Activated naive CD4-positive, alpha-beta T cell treated with anti-CD3 and anti-CD28 coated beads for 36 hours (primary cell): Measurements from ENCODE around the gene NELL1. TPM values are rescaled to one million over a fixed set of nuclear protein-coding genes. Genes with fewer than 3 reads are reported as not detected.
"Not testable (repeated sequence)": the region's sequence is repeated elsewhere in the genome, so short reads cannot be mapped to it uniquely, and the experiment has no call there.

Experiments
- CTCF ChIA-PET: fragments of 350-600 bp; sonication (Branson Sonifier 250); formaldehyde crosslinking; loops from one replicate; lab custom pipeline; 2021; ENCODE audit warnings: antibody characterized with exemption; lab: Charles Lee
- DNase-seq: peaks from one replicate; pipeline ENCODE4 v3.0.0-alpha.2; 2020
- H3K27ac Mint-ChIP-seq: one replicate; pipeline ENCODE4 v1.8.0; 2021; ENCODE audit warnings: mild to moderate bottlenecking, mixed read lengths
- H3K27me3 Mint-ChIP-seq: one replicate; pipeline ENCODE4 v1.8.0; 2021; ENCODE audit warnings: low read depth, mixed read lengths
- H3K36me3 Mint-ChIP-seq: one replicate; pipeline ENCODE4 v1.8.0; 2021; ENCODE audit warnings: low read depth, mixed read lengths
- H3K4me1 Mint-ChIP-seq: one replicate; pipeline ENCODE4 v1.8.0; 2021; ENCODE audit warnings: low read depth, mixed read lengths
- H3K4me3 Mint-ChIP-seq: one replicate; pipeline ENCODE4 v1.8.0; 2021; ENCODE audit warnings: mild to moderate bottlenecking, moderate library complexity, mixed read lengths
- H3K9me3 Mint-ChIP-seq: one replicate; pipeline ENCODE4 v1.8.0; 2021; ENCODE audit warnings: mixed read lengths
- intact Hi-C: fragments of 100-400 bp; cut with micrococcal nuclease; formaldehyde crosslinking; loops from one replicate; pipeline ENCODE4 v1.15.1; 2023
- total RNA-seq, 2 experiments: library from RNA; stranded (reverse); gene quantifications; one replicate each; pipeline ENCODE4 v1.2.3, GENCODE V29; 2021

The NELL1 gene
- total RNA-seq, 2 experiments from 2014 or later: not detected

DNA sequence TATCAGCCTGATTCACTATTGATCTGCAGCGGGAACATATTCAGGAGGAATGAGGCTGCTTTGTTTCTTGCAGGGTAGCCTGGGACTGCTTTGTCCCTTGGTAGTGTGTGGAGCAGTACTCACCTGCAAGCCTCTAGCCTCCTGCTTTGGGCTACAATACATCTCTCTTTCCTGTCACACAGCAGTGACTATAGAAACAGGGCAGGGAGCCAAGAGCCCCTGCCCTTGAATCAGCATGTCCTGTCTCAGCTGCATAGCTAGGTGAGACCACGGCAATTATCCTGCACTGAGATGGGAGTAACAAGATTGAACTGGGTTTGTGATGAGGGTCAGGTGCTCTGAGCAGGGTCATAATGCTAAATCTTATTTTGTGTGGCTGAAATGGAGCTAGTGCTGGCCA is 191.9 kb downstream of the NELL1 start:
- Mint-ChIP-seq H3K27ac (no peak overlapping the region), H3K36me3 (no peaks in the 10 kb centered on the region), H3K4me3 (no peak overlapping the region), H3K27me3 (no peaks in the 10 kb centered on the region), H3K4me1 (no peaks in the 10 kb centered on the region), H3K9me3 (peaks cover 2% of the 10 kb centered on the region)
- intact Hi-C loops: no loop called here
- CTCF ChIA-PET: no interaction called here
- DNase-seq: no peak

DNA sequence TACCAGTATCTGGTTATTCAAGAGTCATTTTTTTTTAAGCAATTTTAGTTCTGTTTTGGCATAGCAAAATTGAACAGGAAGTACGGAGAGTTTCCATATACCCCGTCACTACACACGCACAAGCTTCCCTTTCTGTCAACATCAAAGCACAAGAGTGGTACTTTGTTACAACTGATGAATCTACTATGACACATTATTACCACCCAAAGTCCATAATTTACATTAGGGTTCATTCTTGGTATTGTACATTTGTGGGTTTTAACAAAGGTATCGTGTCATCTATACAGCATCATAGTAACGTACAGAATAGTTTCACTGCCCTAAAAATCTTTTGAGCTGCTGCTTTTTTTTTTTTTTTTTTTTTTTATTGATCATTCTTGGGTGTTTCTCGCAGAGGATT is 192.9 kb downstream of the NELL1 start:
- H3K27ac Mint-ChIP-seq, DNase-seq, H3K4me1 Mint-ChIP-seq, H3K9me3 Mint-ChIP-seq, intact Hi-C loops, H3K4me3 Mint-ChIP-seq, H3K27me3 Mint-ChIP-seq, CTCF ChIA-PET, H3K36me3 Mint-ChIP-seq: not testable (repeated sequence)

DNA sequence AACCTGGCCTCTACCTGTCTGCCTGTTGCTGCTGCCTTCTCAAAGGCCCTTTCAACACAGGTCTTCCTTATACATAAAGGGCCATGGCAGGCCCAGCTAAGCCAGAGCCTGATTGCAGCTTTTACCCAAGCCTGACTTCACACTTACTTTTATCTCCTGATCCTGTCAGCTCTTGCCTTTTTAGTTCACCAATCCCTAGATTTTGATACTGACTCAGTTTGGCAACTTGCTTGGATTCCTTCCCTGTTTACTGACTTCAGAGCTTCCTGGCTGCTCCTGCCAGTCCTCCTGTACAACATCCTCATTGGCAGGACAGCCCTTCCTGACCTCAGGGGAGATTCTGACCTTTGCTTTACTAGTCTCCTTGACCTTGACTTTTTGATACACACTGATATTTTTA is 195.2 kb downstream of the NELL1 start:
- Mint-ChIP-seq H3K4me1 (no peaks in the 10 kb centered on the region), H3K27me3 (no peaks in the 10 kb centered on the region), H3K9me3 (peaks cover 2% of the 10 kb centered on the region), H3K27ac (no peak overlapping the region), H3K4me3 (no peak overlapping the region), H3K36me3 (no peaks in the 10 kb centered on the region)
- intact Hi-C loops: no loop called here
- CTCF ChIA-PET: interaction anchor here (0.6 kb wide), 1 partner anchor 189 kb away, joined by 3 read pairs; no protein-coding TSS in a partner anchor
- DNase-seq: no peak

DNA sequence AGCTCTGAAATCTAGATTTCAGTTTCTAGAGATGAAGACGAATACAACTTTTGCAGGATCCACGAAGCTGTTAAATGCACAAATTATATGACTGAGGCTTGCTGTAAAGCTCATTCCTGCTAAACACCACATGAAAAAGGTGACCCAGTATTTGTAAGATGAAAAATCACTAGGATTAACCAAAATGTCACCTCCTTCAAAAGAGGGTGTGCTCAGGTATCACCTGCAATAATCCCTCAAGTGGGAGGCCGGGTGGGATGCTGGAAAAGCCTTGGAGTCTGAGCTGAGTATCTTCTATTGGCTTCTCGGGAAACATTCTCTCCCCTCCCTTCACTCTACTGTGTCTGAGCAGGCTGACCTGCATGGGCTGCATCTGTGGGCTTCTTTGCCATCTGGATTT is 195.8 kb downstream of the NELL1 start:
- DNase-seq: no peak
- peaks cover 2% of the 10 kb centered on the region for H3K9me3 Mint-ChIP-seq
- intact Hi-C loops: no loop called here
- CTCF ChIA-PET: interaction anchor here (0.6 kb wide), 1 partner anchor 190 kb away, joined by 3 read pairs; no protein-coding TSS in a partner anchor
- no peaks in the 10 kb centered on the region for H3K27me3 Mint-ChIP-seq
- H3K4me1 Mint-ChIP-seq: no peaks in the 10 kb centered on the region
- no peak overlapping the region for H3K27ac Mint-ChIP-seq
- H3K36me3 Mint-ChIP-seq: no peaks in the 10 kb centered on the region
- no peak overlapping the region for H3K4me3 Mint-ChIP-seq

DNA sequence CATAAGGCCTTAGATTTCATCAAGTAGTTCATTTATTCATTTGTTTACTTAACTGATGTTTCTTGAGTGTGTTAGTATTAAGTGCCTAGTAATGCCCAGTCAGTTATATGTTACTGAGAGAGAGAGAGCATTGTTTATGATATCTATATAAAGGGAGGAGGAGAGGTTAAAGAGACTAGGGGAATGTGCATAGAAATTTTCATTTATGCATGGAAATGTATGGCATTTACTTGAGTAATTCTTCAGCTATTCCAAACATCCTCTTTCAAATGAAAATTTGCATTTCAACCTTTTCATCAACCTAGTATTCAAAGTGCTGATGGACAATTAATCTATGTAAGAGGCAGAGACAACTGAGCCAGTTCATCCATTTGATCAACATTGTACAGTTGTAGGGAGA is 199.7 kb downstream of the NELL1 start:
- CTCF ChIA-PET: no interaction called here
- Mint-ChIP-seq H3K4me1 (no peaks in the 10 kb centered on the region), H3K4me3 (no peak overlapping the region), H3K27me3 (no peaks in the 10 kb centered on the region), H3K9me3 (peaks cover 2% of the 10 kb centered on the region), H3K27ac (no peak overlapping the region), H3K36me3 (no peaks in the 10 kb centered on the region)
- intact Hi-C loops: no loop called here
- DNase-seq: no peak

DNA sequence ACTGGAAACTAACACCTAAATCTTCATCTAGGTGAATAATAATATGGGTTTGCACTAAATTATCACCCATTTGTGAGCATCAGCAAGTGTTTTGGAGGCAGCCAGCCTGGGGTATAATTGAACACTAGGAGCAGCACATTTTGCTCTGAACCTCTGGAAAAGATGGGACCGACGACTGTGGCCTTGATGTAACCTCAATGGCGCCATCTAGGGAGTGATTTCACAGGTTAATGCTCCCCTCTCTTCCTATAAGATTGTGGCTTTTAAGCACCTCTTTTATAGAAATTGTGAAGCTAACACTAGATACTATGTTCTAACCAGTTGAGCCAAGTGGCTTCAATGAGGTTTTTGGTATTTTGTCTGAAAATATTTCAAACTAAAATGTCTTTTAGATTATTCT is 203.7 kb downstream of the NELL1 start:
- Mint-ChIP-seq H3K36me3 (no peaks in the 10 kb centered on the region), H3K27me3 (no peaks in the 10 kb centered on the region), H3K9me3 (no peaks in the 10 kb centered on the region), H3K4me3 (no peak overlapping the region), H3K27ac (no peak overlapping the region), H3K4me1 (no peaks in the 10 kb centered on the region)
- CTCF ChIA-PET: no interaction called here
- peak; percentile 23 for DNase-seq
- intact Hi-C loops: loop anchor here (1.0 to 10.0 kb wide), 2 partner anchors 198 to 225 kb away; no protein-coding TSS in a partner anchor

DNA sequence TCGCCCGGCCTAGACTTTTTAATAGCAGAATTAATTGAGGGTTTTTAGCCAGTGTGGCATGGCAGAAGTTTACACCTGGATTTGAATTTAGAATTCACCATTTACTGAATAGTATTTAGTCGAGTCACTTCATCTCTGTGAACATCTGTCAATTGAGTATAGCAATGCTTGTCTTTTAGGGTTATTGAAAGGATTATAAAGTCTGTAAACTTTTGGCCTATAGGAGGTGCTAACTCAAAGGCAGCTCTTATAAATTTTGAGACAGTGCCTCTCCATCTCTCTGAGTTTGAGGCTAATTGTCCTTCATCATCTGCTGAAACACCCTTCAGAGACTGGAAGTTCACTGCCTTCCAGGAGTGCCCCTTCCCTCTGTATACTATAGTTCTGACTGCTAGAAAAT is 205.0 kb downstream of the NELL1 start:
- intact Hi-C loops: loop anchor here (10.0 kb wide), 1 partner anchor 200 kb away; no protein-coding TSS in a partner anchor
- H3K4me1 Mint-ChIP-seq: no peaks in the 10 kb centered on the region
- no peak overlapping the region for H3K27ac Mint-ChIP-seq
- H3K4me3 Mint-ChIP-seq: no peak overlapping the region
- peaks cover 2% of the 10 kb centered on the region for H3K9me3 Mint-ChIP-seq
- H3K27me3 Mint-ChIP-seq: no peaks in the 10 kb centered on the region
- H3K36me3 Mint-ChIP-seq: no peaks in the 10 kb centered on the region
- CTCF ChIA-PET: interaction anchor here (0.7 to 0.8 kb wide), 2 partner anchors 43 to 68 kb away, joined by 3 to 4 read pairs; no protein-coding TSS in a partner anchor
- no peak for DNase-seq

DNA sequence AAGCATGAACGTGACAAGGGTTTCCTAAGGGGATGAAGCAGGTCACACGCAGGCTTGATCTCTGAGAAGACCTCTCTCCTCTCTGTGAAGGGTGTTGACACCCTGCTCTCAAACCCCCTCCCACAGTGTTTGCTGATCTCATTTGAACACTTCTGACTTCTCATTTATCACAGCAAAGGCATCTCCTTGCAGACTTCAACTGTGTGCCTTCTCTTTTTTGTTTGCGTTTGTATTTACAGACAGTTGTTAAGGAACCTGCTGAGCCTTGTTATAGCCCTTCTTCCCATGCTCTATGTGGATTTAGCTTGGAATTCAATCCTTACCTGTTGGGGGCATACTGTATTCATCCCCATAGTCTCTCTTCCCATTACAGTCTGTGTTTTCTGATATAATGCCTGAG is 206.5 kb downstream of the NELL1 start:
- H3K27me3 Mint-ChIP-seq: no peaks in the 10 kb centered on the region
- H3K4me1 Mint-ChIP-seq: no peaks in the 10 kb centered on the region
- H3K27ac Mint-ChIP-seq: no peak overlapping the region
- no peak for DNase-seq
- H3K4me3 Mint-ChIP-seq: no peak overlapping the region
- intact Hi-C loops: loop anchor here (10.0 kb wide), 1 partner anchor 201 kb away; no protein-coding TSS in a partner anchor
- CTCF ChIA-PET: no interaction called here
- H3K9me3 Mint-ChIP-seq: peaks cover 2% of the 10 kb centered on the region
- H3K36me3 Mint-ChIP-seq: no peaks in the 10 kb centered on the region

DNA sequence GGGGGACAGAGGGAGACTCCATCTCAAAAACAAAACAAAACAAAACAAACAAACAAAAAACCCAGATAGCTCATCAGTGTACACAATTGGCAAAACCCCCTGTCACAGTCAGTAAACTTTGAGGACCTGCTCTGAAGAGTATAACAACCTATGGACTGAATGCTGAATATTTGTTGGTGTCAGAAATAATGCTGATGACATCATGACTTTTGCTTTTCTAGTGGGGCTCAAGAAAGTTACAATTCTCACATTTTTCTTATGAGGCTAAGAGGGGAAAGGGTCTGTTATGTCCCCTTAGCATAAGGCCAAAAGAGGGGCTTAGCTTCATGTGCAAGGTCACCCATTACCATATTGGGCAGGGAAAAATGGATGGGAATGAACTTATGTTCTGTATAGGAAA is 207.4 kb downstream of the NELL1 start:
- no peak for DNase-seq
- H3K4me3 Mint-ChIP-seq: no peak overlapping the region
- no peaks in the 10 kb centered on the region for H3K36me3 Mint-ChIP-seq
- intact Hi-C loops: loop anchor here (10.0 kb wide), 1 partner anchor 202 kb away; no protein-coding TSS in a partner anchor
- no peaks in the 10 kb centered on the region for H3K27me3 Mint-ChIP-seq
- no peak overlapping the region for H3K27ac Mint-ChIP-seq
- no peaks in the 10 kb centered on the region for H3K4me1 Mint-ChIP-seq
- H3K9me3 Mint-ChIP-seq: peaks cover 2% of the 10 kb centered on the region
- CTCF ChIA-PET: no interaction called here

DNA sequence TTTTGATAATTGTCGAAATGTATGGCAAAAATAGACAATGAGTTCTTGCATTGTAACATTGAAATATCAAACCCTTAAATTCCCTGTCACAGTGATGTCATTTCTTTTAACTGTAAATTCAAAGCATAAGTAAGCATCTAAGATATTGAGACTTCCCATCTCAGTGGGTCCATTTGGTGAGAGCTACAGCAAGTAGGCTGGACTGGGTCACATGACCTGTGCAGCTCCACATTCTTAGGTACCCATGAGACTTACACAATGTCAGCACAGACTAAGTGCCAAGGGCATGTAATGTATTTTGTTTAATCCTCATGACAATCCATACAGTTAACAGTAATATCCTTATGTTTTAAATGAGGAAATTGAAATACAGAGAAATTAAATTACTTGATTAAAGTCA is 210.7 kb downstream of the NELL1 start:
- intact Hi-C loops: no loop called here
- no peak for DNase-seq
- CTCF ChIA-PET: no interaction called here
- peaks cover 2% of the 10 kb centered on the region for H3K9me3 Mint-ChIP-seq
- no peak overlapping the region for H3K27ac Mint-ChIP-seq
- H3K4me1 Mint-ChIP-seq: no peaks in the 10 kb centered on the region
- no peaks in the 10 kb centered on the region for H3K27me3 Mint-ChIP-seq
- H3K4me3 Mint-ChIP-seq: no peak overlapping the region
- H3K36me3 Mint-ChIP-seq: no peaks in the 10 kb centered on the region

DNA sequence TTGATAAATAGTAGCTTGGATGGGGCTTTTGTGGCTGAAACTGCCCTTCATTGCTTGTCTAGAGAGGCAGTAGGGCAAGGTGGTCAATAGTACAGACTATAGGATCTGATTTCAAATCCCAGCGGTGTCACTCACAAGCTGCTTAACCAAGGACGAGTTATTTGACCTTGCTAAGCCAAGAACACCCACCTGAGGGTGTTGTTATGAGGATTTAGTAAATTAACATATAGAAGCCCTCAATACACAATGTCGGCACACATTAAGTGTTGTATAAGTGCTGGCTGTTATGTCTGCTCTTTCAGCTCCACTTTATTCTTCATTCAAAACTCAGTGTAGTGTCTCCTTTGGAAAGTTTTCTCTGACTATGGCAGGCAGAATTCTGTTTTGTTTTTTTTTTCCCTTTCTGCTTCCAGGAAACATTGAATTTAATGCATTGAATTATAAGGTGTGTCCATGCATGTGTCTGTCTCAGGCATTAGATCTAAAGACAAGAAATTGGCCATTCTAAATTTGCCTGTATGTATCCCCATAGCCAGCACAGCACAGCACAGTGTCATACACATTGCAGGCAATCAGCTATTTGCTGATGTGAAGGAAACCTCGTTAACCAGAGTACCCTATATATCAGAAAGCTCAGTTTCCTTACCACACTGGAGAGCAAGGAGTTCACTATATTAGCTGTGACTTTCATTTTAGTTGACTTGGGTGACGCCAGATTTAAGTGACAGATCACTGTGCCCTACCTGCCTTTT is 212.1 kb downstream of the NELL1 start:
- H3K27ac Mint-ChIP-seq: no peak overlapping the region
- no peaks in the 10 kb centered on the region for H3K4me1 Mint-ChIP-seq
- H3K4me3 Mint-ChIP-seq: no peak overlapping the region
- peaks cover 2% of the 10 kb centered on the region for H3K9me3 Mint-ChIP-seq
- CTCF ChIA-PET: no interaction called here
- H3K36me3 Mint-ChIP-seq: no peaks in the 10 kb centered on the region
- DNase-seq: no peak
- intact Hi-C loops: no loop called here
- H3K27me3 Mint-ChIP-seq: no peaks in the 10 kb centered on the region

DNA sequence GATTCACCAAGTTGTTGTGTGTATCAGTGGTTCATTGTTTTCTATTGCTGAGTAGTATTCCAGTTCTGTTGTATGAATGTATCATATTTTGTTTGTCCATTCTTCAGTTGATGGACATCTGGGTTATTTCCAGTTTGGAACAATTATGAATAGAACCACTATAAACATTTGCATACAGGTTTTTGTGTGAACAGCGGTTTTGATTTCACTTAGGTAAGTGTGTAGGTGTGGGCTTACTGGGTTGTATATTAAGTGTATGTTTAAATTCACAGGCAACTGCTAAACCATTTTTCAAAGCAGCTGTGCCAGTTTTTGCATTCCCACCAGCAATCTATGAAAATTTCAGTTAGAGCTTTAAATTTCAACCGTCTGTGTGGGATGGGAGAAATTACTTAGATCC is 217.8 kb downstream of the NELL1 start:
- Mint-ChIP-seq H3K4me1 (no peaks in the 10 kb centered on the region), H3K27me3 (no peaks in the 10 kb centered on the region), H3K4me3 (no peak overlapping the region), H3K27ac (no peak overlapping the region), H3K36me3 (no peaks in the 10 kb centered on the region), H3K9me3 (peaks cover 5% of the 10 kb centered on the region)
- intact Hi-C loops: no loop called here
- no peak for DNase-seq
- CTCF ChIA-PET: interaction anchor here (0.7 to 0.8 kb wide), 2 partner anchors 8 to 172 kb away, joined by 3 read pairs; no protein-coding TSS in a partner anchor

DNA sequence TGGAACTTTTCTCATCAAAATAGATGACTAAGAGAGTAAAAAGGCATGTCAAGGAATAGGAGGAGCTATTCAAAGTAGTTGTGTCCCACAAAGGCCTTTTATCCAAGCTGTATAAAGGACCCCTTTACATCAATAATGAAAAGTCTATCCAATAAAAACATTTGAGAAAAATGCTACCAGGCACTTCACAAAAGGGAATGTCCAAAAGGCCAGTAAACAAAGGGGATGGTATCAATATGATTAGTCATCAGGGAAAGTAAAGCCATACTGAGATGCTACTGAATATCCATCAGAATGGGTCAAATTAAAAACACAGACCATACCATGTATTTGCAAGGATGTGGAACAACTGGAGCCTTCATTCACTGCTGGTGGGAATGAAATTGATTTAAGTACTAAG is 224.9 kb downstream of the NELL1 start:
- Mint-ChIP-seq H3K27me3 (no peaks in the 10 kb centered on the region), H3K4me3 (no peak overlapping the region), H3K27ac (no peak overlapping the region), H3K36me3 (peaks cover 1% of the 10 kb centered on the region), H3K9me3 (peaks cover 9% of the 10 kb centered on the region), H3K4me1 (no peaks in the 10 kb centered on the region)
- DNase-seq: no peak
- intact Hi-C loops: no loop called here
- CTCF ChIA-PET: interaction anchor here (0.6 to 0.7 kb wide), 2 partner anchors 10 to 144 kb away, joined by 3 to 4 read pairs; no protein-coding TSS in a partner anchor
